Naive thymus-derived CD8-positive, alpha-beta T cell (primary cell): ENCODE results near the gene NIBAN1. TPM values are rescaled to one million over a fixed set of nuclear protein-coding genes. Genes with fewer than 3 reads are reported as not detected.

ENCODE experiments used
- ATAC-seq, 2 donors: fragments of 150-1000 bp; cut with Tn5 transposase in 1 of 2; sonication (Bioruptor Pico), chemical (Tn5 transposase) in 1 of 2; 1 replicate in 1 of 2; 2 replicates in 1 of 2; pipeline ENCODE4 v1.10.0; 2021; ENCODE audit warnings: mild to moderate bottlenecking in 2 of 2, moderate library complexity in 2 of 2
- POLR2A ChIA-PET: fragments of 350-600 bp; sonication (Branson Sonifier 250); formaldehyde crosslinking; loops from one replicate; lab custom pipeline; 2021; ENCODE audit warnings: antibody characterized with exemption; lab: Charles Lee
- DNase-seq, 10 donors: peaks; one replicate each; pipeline versions ENCODE4 v3.0.0 to v3.0.0-alpha.2; 2020 to 2022
- H3K27ac Mint-ChIP-seq, 10 donors: one replicate each; pipeline ENCODE4 v1.8.0; 2020 to 2022; ENCODE audit warnings: mild to moderate bottlenecking in 10 of 10, mixed read lengths in 10 of 10, moderate library complexity in 4 of 10, inconsistent platforms in 1 of 10
- H3K27me3 Mint-ChIP-seq, 5 donors: one replicate each; pipeline ENCODE4 v1.8.0; 2021 to 2022; ENCODE audit warnings: mixed read lengths in 5 of 5
- H3K36me3 Mint-ChIP-seq, 3 donors: one replicate each; pipeline ENCODE4 v1.8.0; 2020 to 2022; ENCODE audit warnings: mixed read lengths in 3 of 3, mild to moderate bottlenecking in 2 of 3, inconsistent platforms in 1 of 3
- H3K4me1 Mint-ChIP-seq, 4 donors: one replicate each; pipeline ENCODE4 v1.8.0; 2021 to 2022; ENCODE audit warnings: mixed read lengths in 4 of 4
- H3K4me3 Mint-ChIP-seq, 10 donors: one replicate each; pipeline ENCODE4 v1.8.0; 2020 to 2022; ENCODE audit warnings: mild to moderate bottlenecking in 10 of 10, mixed read lengths in 10 of 10, moderate library complexity in 6 of 10, inconsistent platforms in 1 of 10
- H3K9me3 Mint-ChIP-seq, 9 donors: one replicate each; pipeline ENCODE4 v1.8.0; 2020 to 2022; ENCODE audit warnings: mixed read lengths in 9 of 9, mild to moderate bottlenecking in 3 of 9, inconsistent platforms in 1 of 9, moderate library complexity in 1 of 9
- polyA plus RNA-seq, 3 donors: library from polyadenylated mRNA; unstranded; fragments of 300-500 nt; fragmentation: Illumina TruSeq; gene quantifications; one replicate each; pipeline ENCODE4 v1.2.3, GENCODE V29; 2021
- total RNA-seq, 8 experiments: library from RNA in 2 of 8; stranded (reverse) in 2 of 8; gene quantifications; one replicate each; pipeline ENCODE4 v1.2.3 and lab custom pipeline; 2021 to 2026

NIBAN1 gene
- total and polyA plus RNA-seq, 5 experiments from 2014 or later, result 0.59 to 13.9 (median 1.4) TPM

DNA sequence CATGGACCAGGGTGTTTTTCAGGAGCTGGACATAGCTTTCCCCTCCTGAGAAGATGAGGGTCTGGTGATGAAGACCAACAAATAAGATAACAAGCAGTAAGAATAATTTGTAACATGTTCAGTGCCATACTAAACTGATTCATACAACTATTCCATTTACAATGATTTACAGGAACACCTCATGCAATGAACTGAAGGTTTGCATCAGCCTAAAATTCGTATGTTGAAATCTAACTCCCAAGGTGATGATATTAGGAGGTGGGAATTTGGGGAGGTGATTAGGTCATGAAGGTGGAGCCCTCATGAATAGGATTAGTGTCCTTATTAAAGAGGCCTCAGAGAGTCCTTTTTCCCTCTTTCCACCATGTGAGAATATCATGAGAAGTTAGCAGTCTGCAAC, 15.9 kb upstream of the NIBAN1 start:
- no peak overlapping the region for H3K27ac Mint-ChIP-seq
- peaks cover 0 to 3% (median 0%) of the 10 kb centered on the region in 4 donors for H3K4me1 Mint-ChIP-seq
- H3K4me3 Mint-ChIP-seq, result no peak overlapping the region
- H3K9me3 Mint-ChIP-seq, result peaks cover 3 to 12% (median 9%) of the 10 kb centered on the region in 9 donors
- peaks cover 0 to 12% (median 8%) of the 10 kb centered on the region in 3 donors for H3K36me3 Mint-ChIP-seq
- POLR2A ChIA-PET, result no interaction called here
- DNase-seq (no peak), ATAC-seq (no peak)
- peaks cover 7 to 30% (median 14%) of the 10 kb centered on the region in 5 donors for H3K27me3 Mint-ChIP-seq

DNA sequence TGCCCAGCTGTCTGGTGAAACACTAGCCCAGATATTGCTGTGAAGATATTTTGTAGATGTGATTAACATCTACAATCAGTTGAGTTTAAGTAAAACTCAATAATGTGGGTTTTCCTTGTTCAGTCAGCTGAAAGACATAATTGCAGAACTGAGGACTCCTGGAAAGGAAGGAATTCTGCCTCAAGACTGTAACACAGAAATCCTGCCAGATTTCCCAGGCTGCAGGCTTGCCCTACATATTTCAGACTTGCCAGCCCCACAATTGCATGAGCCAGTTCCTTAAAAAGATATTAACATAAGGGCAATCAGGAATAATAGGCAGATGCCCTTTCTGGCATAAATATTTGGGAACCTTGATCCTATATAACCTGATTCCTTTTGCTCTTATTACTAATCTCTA, 14.2 kb upstream of the NIBAN1 start:
- POLR2A ChIA-PET, result no interaction called here
- peaks cover 0 to 3% (median 0%) of the 10 kb centered on the region in 4 donors for H3K4me1 Mint-ChIP-seq
- H3K27me3 Mint-ChIP-seq, result peaks cover 7 to 25% (median 12%) of the 10 kb centered on the region in 5 donors
- H3K36me3 Mint-ChIP-seq, result no peaks in the 10 kb centered on the region
- peaks cover 0 to 1% (median 0%) of the 10 kb centered on the region in 9 donors for H3K9me3 Mint-ChIP-seq
- no peak for ATAC-seq
- DNase-seq, result no peak
- no peak overlapping the region for H3K27ac Mint-ChIP-seq
- H3K4me3 Mint-ChIP-seq, result no peak overlapping the region

- no peak overlapping the region for H3K4me3 Mint-ChIP-seq
- no peaks in the 10 kb centered on the region for H3K9me3 Mint-ChIP-seq
- ATAC-seq, result no peak
These were observed 13.4 kb upstream of the NIBAN1 start for GRCh38 chr1:184987696-184988095.

DNA sequence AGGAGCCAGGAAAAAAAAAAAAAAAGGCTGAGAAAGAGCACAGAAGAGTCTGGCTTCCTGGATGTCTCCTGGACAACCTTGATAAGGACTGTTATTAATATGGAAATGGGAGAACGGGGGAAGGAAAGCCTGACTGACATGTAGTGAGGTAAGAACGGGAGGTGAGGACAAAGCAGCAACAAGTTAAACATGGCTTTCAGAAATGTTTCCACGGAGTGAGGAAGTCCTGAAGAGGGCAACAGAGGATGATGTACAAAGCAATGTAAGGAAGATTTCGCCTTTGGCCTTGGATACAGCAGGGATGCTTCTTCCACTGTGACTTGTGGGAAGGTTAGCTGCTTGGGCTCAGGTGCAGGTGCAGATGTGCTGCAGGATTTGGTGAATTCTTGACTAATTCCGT, 11.9 kb upstream of the NIBAN1 start:
- DNase-seq, result no peak
- peaks cover 0 to 5% (median 1%) of the 10 kb centered on the region in 4 donors for H3K4me1 Mint-ChIP-seq
- H3K9me3 Mint-ChIP-seq, result no peaks in the 10 kb centered on the region
- H3K4me3 Mint-ChIP-seq, result no peak overlapping the region
- no peak for ATAC-seq
- H3K27ac Mint-ChIP-seq, result peak overlapping the region in 1 of 10 donors; percentile 65
- no peaks in the 10 kb centered on the region for H3K36me3 Mint-ChIP-seq
- peaks cover 10 to 18% (median 14%) of the 10 kb centered on the region in 5 donors for H3K27me3 Mint-ChIP-seq
- POLR2A ChIA-PET, result no interaction called here

More at GRCh38 chr1:184987696-184988095, 13.4 kb upstream of the NIBAN1 start:
- no peak for DNase-seq
- Mint-ChIP-seq H3K36me3 (no peaks in the 10 kb centered on the region), H3K27ac (no peak overlapping the region), H3K4me1 (peaks cover 0 to 3% (median 0%) of the 10 kb centered on the region in 4 donors), H3K27me3 (peaks cover 7 to 23% (median 13%) of the 10 kb centered on the region in 5 donors)
- POLR2A ChIA-PET, result no interaction called here

- POLR2A ChIA-PET, result interaction anchor here (1.1 kb wide), 1 partner anchor 175 kb away, joined by 3 read pairs; no protein-coding TSS in a partner anchor
- no peak overlapping the region for H3K4me3 Mint-ChIP-seq
- H3K4me1 Mint-ChIP-seq, result peaks cover 0 to 5% (median 0%) of the 10 kb centered on the region in 4 donors
- DNase-seq, result peak; percentile 43 to 73 (median 56)
- peak; percentile 88 to 94 for ATAC-seq
- H3K9me3 Mint-ChIP-seq, result peaks cover 0 to 2% (median 0%) of the 10 kb centered on the region in 9 donors
- peaks cover 0 to 4% (median 0%) of the 10 kb centered on the region in 3 donors for H3K36me3 Mint-ChIP-seq
- H3K27me3 Mint-ChIP-seq, result peaks cover 13 to 22% (median 16%) of the 10 kb centered on the region in 5 donors
- H3K27ac Mint-ChIP-seq, result peak overlapping the region in 1 of 10 donors; percentile 5
These were observed 8.0 kb upstream of the NIBAN1 start for GRCh38 chr1:184982002-184982954.

GRCh38 chr1:184980726-184981125, 6.4 kb upstream of the NIBAN1 start:
- Mint-ChIP-seq H3K4me3 (no peak overlapping the region), H3K27ac (no peak overlapping the region), H3K36me3 (peaks cover 0 to 4% (median 0%) of the 10 kb centered on the region in 3 donors), H3K27me3 (peaks cover 14 to 27% (median 20%) of the 10 kb centered on the region in 5 donors), H3K4me1 (peaks cover under 1 to 7% (median 2%) of the 10 kb centered on the region in 4 donors), H3K9me3 (peaks cover 0 to 2% (median 0%) of the 10 kb centered on the region in 9 donors)
- DNase-seq (no peak), ATAC-seq (no peak)
- POLR2A ChIA-PET, result no interaction called here

DNA sequence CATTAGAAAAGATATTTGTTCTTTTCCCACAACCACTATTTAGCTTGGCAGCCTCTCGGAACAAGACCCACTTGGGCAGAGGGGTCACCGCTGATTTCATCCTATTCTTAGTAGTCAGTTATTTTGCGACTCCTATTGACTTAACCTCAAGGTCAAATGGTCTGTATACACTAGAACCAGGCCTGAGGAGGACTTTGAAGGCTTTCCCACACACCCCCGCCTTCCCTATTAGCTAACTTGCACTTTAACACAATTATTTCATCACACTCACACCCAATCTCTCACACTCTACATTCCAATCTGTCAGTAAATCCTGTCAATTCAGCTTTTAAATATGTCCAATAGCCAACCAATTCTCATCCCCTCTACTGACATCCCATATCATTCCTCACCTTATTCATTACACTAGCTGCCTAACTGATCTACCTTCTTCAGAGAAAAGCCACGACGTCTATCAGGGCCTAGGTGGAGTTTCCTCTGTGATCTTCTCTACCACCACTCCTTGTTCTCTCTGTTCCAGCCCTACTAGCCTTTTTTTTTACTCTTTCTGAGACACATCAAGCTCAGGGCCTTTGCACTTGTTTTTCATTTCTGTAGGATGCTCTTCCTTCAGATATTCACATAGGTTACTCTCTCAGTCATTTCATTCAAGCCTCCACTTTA, 1.0 kb upstream of the NIBAN1 start:
- ATAC-seq (no peak), DNase-seq (peak in 1 of 10 donors; percentile 16)
- peaks cover 0 to 2% (median 0%) of the 10 kb centered on the region in 9 donors for H3K9me3 Mint-ChIP-seq
- POLR2A ChIA-PET, result no interaction called here
- peak overlapping the region in 7 of 10 donors; percentile 0 to 81 (median 68) for H3K27ac Mint-ChIP-seq
- peaks cover 13 to 34% (median 15%) of the 10 kb centered on the region in 5 donors for H3K27me3 Mint-ChIP-seq
- peak overlapping the region; percentile 7 to 84 (median 68) for H3K4me3 Mint-ChIP-seq
- peaks cover 0 to 4% (median 0%) of the 10 kb centered on the region in 3 donors for H3K36me3 Mint-ChIP-seq
- H3K4me1 Mint-ChIP-seq, result peaks cover 11 to 37% (median 19%) of the 10 kb centered on the region in 4 donors

DNA sequence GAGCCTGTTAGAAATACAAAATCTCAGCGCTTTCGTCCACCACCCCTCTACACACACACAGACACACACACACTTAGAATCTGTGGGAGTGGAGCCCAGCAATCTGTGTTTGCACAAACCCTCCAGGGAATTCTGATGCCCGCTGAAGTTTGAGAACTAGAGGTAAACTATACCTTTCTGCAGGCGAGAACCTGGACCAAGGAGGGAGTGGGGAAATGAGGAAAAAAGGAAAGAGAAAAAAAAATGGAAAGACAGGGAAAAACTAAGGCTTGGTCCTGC, 468 bp upstream of the NIBAN1 start:
- Mint-ChIP-seq H3K27ac (peak overlapping the region in 6 of 10 donors; percentile 31 to 81 (median 73)), H3K36me3 (peaks cover 0 to 4% (median 0%) of the 10 kb centered on the region in 3 donors), H3K4me1 (peaks cover 11 to 40% (median 19%) of the 10 kb centered on the region in 4 donors), H3K27me3 (peaks cover 13 to 34% (median 15%) of the 10 kb centered on the region in 5 donors), H3K9me3 (peaks cover 0 to 2% (median 0%) of the 10 kb centered on the region in 9 donors), H3K4me3 (peak overlapping the region; percentile 52 to 84 (median 75))
- POLR2A ChIA-PET, result interaction anchor here (0.6 kb wide), 1 partner anchor 195 kb away, joined by 3 read pairs; no protein-coding TSS in a partner anchor
- ATAC-seq, result no peak
- no peak for DNase-seq

GRCh38 chr1:184973272-184974055, 844 bp downstream of the NIBAN1 start:
- DNase-seq, result peak in 5 of 10 donors; percentile 20 to 40 (median 32)
- Mint-ChIP-seq H3K4me1 (peaks cover 11 to 48% (median 19%) of the 10 kb centered on the region in 4 donors), H3K27ac (peak overlapping the region; percentile 21 to 94 (median 72)), H3K27me3 (peaks cover 12 to 34% (median 15%) of the 10 kb centered on the region in 5 donors), H3K4me3 (peak overlapping the region; percentile 84 to 97 (median 92)), H3K36me3 (peaks cover 0 to 4% (median 0%) of the 10 kb centered on the region in 3 donors), H3K9me3 (peaks cover 0 to 2% (median 0%) of the 10 kb centered on the region in 9 donors)
- ATAC-seq, result peak; percentile 31 to 62
- POLR2A ChIA-PET, result interaction anchor here (0.6 kb wide), 2 partner anchors 10 to 72 kb away, joined by 3 to 4 read pairs; partner anchors contain the start of gene RNF2

- H3K27ac Mint-ChIP-seq, result peak overlapping the region in 2 of 10 donors; percentile 90 to 93
- POLR2A ChIA-PET, result interaction anchor here (0.6 kb wide), 2 partner anchors 11 to 73 kb away, joined by 3 to 4 read pairs; partner anchors contain the start of gene RNF2
- no peaks in the 10 kb centered on the region for H3K9me3 Mint-ChIP-seq
- ATAC-seq, result no peak
- H3K27me3 Mint-ChIP-seq, result peaks cover 12 to 31% (median 12%) of the 10 kb centered on the region in 5 donors
- peaks cover 0 to 2% (median 0%) of the 10 kb centered on the region in 3 donors for H3K36me3 Mint-ChIP-seq
- H3K4me1 Mint-ChIP-seq, result peaks cover 11 to 50% (median 19%) of the 10 kb centered on the region in 4 donors
- H3K4me3 Mint-ChIP-seq, result peak overlapping the region in 9 of 10 donors; percentile 84 to 97 (median 92)
- no peak for DNase-seq
These were observed 1.8 kb downstream of the NIBAN1 start for GRCh38 chr1:184972315-184973055.
